ENCODE results near the gene KLHL13. TPM values are rescaled to one million over a fixed set of nuclear protein-coding genes. Genes with fewer than 3 reads are reported as not detected.

The KLHL13 gene
- total RNA-seq, 1 experiment from 2014 or later: not detected

- Histone ChIP-seq H3K4me2 (no peak overlapping the region), H3K4me3 (no peak overlapping the region), H3K27ac (no peak overlapping the region), H3K27me3 (ENCODE audit: insufficient read depth, low read depth) (peaks cover 6% of the 10 kb centered on the region; the same call in 1 of the 2 replicates), H3K79me2 (ENCODE audit: low read depth) (no peaks in the 10 kb centered on the region), H2AFZ (no peak overlapping the region), H3F3A (ENCODE audit: insufficient read depth, low read depth) (no peaks in the 10 kb centered on the region), H4K20me1 (ENCODE audit: insufficient read depth) (no peaks in the 10 kb centered on the region), H3K4me1 (replicated peaks; ENCODE audit: insufficient read depth) (no peaks in the 10 kb centered on the region), H3K36me3 (ENCODE audit: low read depth) (no peaks in the 10 kb centered on the region), H3K9me3 (ENCODE audit: insufficient read depth, low read depth) (no peaks in the 10 kb centered on the region), H3K9me2 (ENCODE audit: insufficient read depth) (no peaks in the 10 kb centered on the region)
- intact Hi-C loops (cut with micrococcal nuclease; ENCODE audit: unreplicated experiment): no loop called here
- TF ChIP-seq EZH2 (IDR thresholded peaks at IDR 0.05; ENCODE audit: low read depth): no peak
- CTCF ChIA-PET: no interaction called here
- no peak for DNase-seq
- POLR2A ChIA-PET (ENCODE audit: unreplicated experiment): no interaction called here
- no TSS peak for BruUV-seq (replicated peaks)
These were observed 196.9 kb downstream of the KLHL13 start for GRCh38 chrX:117919755-117920154.

GRCh38 chrX:117910216-117910615 is 206.4 kb downstream of the KLHL13 start:
- no peak for TF ChIP-seq CTCF (conservative IDR thresholded peaks at IDR 0.05)
- no peak for TF ChIP-seq EZH2 (IDR thresholded peaks at IDR 0.05; ENCODE audit: low read depth)
- ChIA-PET CTCF (no interaction called here), POLR2A (ENCODE audit: unreplicated experiment) (no interaction called here)
- BruUV-seq (replicated peaks): no TSS peak
- Histone ChIP-seq H3K79me2 (ENCODE audit: low read depth) (no peaks in the 10 kb centered on the region), H3F3A (ENCODE audit: insufficient read depth, low read depth) (no peaks in the 10 kb centered on the region), H3K36me3 (ENCODE audit: low read depth) (no peaks in the 10 kb centered on the region), H3K4me3 (no peak overlapping the region), H3K4me2 (no peak overlapping the region), H3K9me2 (ENCODE audit: insufficient read depth) (no peaks in the 10 kb centered on the region), H3K4me1 (replicated peaks; ENCODE audit: insufficient read depth) (no peaks in the 10 kb centered on the region), H3K27me3 (ENCODE audit: insufficient read depth, low read depth) (no peaks in the 10 kb centered on the region; the same call in 1 of the 2 replicates), H4K20me1 (ENCODE audit: insufficient read depth) (no peaks in the 10 kb centered on the region), H3K27ac (no peak overlapping the region), H3K9me3 (ENCODE audit: insufficient read depth, low read depth) (no peaks in the 10 kb centered on the region), H2AFZ (no peak overlapping the region)
- DNase-seq: no peak
- intact Hi-C loops (cut with micrococcal nuclease; ENCODE audit: unreplicated experiment): no loop called here

- H2AFZ ChIP-seq: no peak overlapping the region
- no peak overlapping the region for H3K27ac ChIP-seq
- no peaks in the 10 kb centered on the region for H3K27me3 ChIP-seq (ENCODE audit: insufficient read depth, low read depth)
- H3K36me3 ChIP-seq (ENCODE audit: low read depth): no peaks in the 10 kb centered on the region
- H4K20me1 ChIP-seq (ENCODE audit: insufficient read depth): no peaks in the 10 kb centered on the region
- H3K9me3 ChIP-seq (ENCODE audit: insufficient read depth, low read depth): no peaks in the 10 kb centered on the region
- H3F3A ChIP-seq (ENCODE audit: insufficient read depth, low read depth): no peaks in the 10 kb centered on the region
- H3K79me2 ChIP-seq (ENCODE audit: low read depth): no peaks in the 10 kb centered on the region
- H3K4me3 ChIP-seq: no peak overlapping the region
- intact Hi-C loops (cut with micrococcal nuclease; ENCODE audit: unreplicated experiment): no loop called here
- ChIA-PET CTCF (no interaction called here), POLR2A (ENCODE audit: unreplicated experiment) (no interaction called here)
- BruUV-seq (replicated peaks): no TSS peak
- TF ChIP-seq EZH2 (IDR thresholded peaks at IDR 0.05; ENCODE audit: low read depth) (no peak), CTCF (conservative IDR thresholded peaks at IDR 0.05) (no peak)
- DNase-seq: no peak
- H3K4me2 ChIP-seq: no peak overlapping the region
- H3K9me2 ChIP-seq (ENCODE audit: insufficient read depth): no peaks in the 10 kb centered on the region
- no peaks in the 10 kb centered on the region for H3K4me1 ChIP-seq (replicated peaks; ENCODE audit: insufficient read depth)
These were observed 218.4 kb downstream of the KLHL13 start for GRCh38 chrX:117898226-117898625.

- TF ChIP-seq EZH2 (IDR thresholded peaks at IDR 0.05; ENCODE audit: low read depth) (no peak), CTCF (conservative IDR thresholded peaks at IDR 0.05) (no peak)
- no peak for DNase-seq
- no peaks in the 10 kb centered on the region for H3K9me3 ChIP-seq (ENCODE audit: insufficient read depth, low read depth)
- H3K36me3 ChIP-seq (ENCODE audit: low read depth): no peaks in the 10 kb centered on the region
- CTCF ChIA-PET: no interaction called here
- intact Hi-C loops (cut with micrococcal nuclease; ENCODE audit: unreplicated experiment): no loop called here
- no peak overlapping the region for H3K4me2 ChIP-seq
- no peaks in the 10 kb centered on the region for H4K20me1 ChIP-seq (ENCODE audit: insufficient read depth)
- POLR2A ChIA-PET (ENCODE audit: unreplicated experiment): no interaction called here
- no peak overlapping the region for H2AFZ ChIP-seq
- H3K79me2 ChIP-seq (ENCODE audit: low read depth): no peaks in the 10 kb centered on the region
- no TSS peak for BruUV-seq (replicated peaks)
- no peak overlapping the region for H3K4me3 ChIP-seq
- H3K27ac ChIP-seq: no peak overlapping the region
- no peaks in the 10 kb centered on the region for H3F3A ChIP-seq (ENCODE audit: insufficient read depth, low read depth)
- H3K4me1 ChIP-seq (replicated peaks; ENCODE audit: insufficient read depth): no peaks in the 10 kb centered on the region
- H3K9me2 ChIP-seq (ENCODE audit: insufficient read depth): no peaks in the 10 kb centered on the region
- no peaks in the 10 kb centered on the region for H3K27me3 ChIP-seq (ENCODE audit: insufficient read depth, low read depth)
These were observed 221.2 kb downstream of the KLHL13 start for GRCh38 chrX:117895418-117895817.
